DMS153 treated with DMSO at 0.1 percent for 48 hours (cell line): ENCODE measurements around the gene GSTM1.

Source experiments
- DNase-seq: peaks from one replicate; lab custom pipeline; 2025; ENCODE audit not compliant: unreplicated experiment; lab: John Stamatoyannopoulos, UW

The GSTM1 gene

GRCh38 chr1:109687641-109688499 lies at the start of gene GSTM1:
Gene GSTM1 (plus strand): TSS chr1:109687817. CDS start chr1:109687874, 57 bp downstream.
- no peak for DNase-seq

GRCh38 chr1:109639063-109639840 lies 48.4 kb upstream of the GSTM1 start:
- DNase-seq: no peak

- no peak for DNase-seq
Measured at GRCh38 chr1:109639841-109640184, 47.8 kb upstream of the GSTM1 start.

GRCh38 chr1:109640285-109640865 lies 47.2 kb upstream of the GSTM1 start:
- peak; percentile 35 for DNase-seq

GRCh38 chr1:109641078-109641740 lies 46.4 kb upstream of the GSTM1 start:
- DNase-seq: no peak

GRCh38 chr1:109641861-109642260 lies 45.8 kb upstream of the GSTM1 start:
- DNase-seq: no peak

- no peak for DNase-seq
Measured at GRCh38 chr1:109642626-109643025, 45.0 kb upstream of the GSTM1 start.

GRCh38 chr1:109643385-109644230 lies 44.0 kb upstream of the GSTM1 start:
- peak; percentile 19 for DNase-seq

GRCh38 chr1:109644670-109645069 lies 42.9 kb upstream of the GSTM1 start:
- no peak for DNase-seq

GRCh38 chr1:109649491-109649914 lies 38.1 kb upstream of the GSTM1 start:
- DNase-seq: no peak

- DNase-seq: no peak
Measured at GRCh38 chr1:109650609-109651008, 37.0 kb upstream of the GSTM1 start.

GRCh38 chr1:109652402-109652801 lies 35.2 kb upstream of the GSTM1 start:
- DNase-seq: no peak

- no peak for DNase-seq
Measured at GRCh38 chr1:109653306-109653705, 34.3 kb upstream of the GSTM1 start.

GRCh38 chr1:109654519-109654918 lies 33.1 kb upstream of the GSTM1 start:
- no peak for DNase-seq

- peak; percentile 38 for DNase-seq
Measured at GRCh38 chr1:109655615-109656519, 31.8 kb upstream of the GSTM1 start, which contains the start of gene GSTM4. Gene GSTM4 (plus strand): TSS chr1:109656099. CDS start chr1:109656390, 291 bp downstream.

GRCh38 chr1:109657395-109657794 lies 30.2 kb upstream of the GSTM1 start:
- DNase-seq: no peak

GRCh38 chr1:109657970-109658369 lies 29.6 kb upstream of the GSTM1 start:
- no peak for DNase-seq

GRCh38 chr1:109658533-109659042 lies 29.0 kb upstream of the GSTM1 start:
- no peak for DNase-seq

GRCh38 chr1:109659145-109659544 lies 28.5 kb upstream of the GSTM1 start:
- no peak for DNase-seq
